ENCODE measurements around the gene MORN3. TPM values are rescaled to one million over a fixed set of nuclear protein-coding genes. Genes with fewer than 3 reads are reported as not detected.

MORN3 gene
- total and polyA plus RNA-seq, 9 of the 15 experiments (the other 6 are each of a cell fraction or from before 2014, with no cell fraction given): 0.09 to 0.27 (median 0.20) TPM

- no TSS peak for BruUV-seq (replicated peaks)
- DNase-seq (ENCODE audit: extremely low read depth in 1 of 4, low spot score in 3 of 4) (no peak), FAIRE-seq (no peak), ATAC-seq (no peak)
- H3K9ac ChIP-seq (ENCODE audit: insufficient read depth in 1 of 2, low read depth in 2 of 2, low read length in 2 of 2): peak overlapping the region in 1 of 2 experiments; percentile 84; a peak in 2 of 4 replicates
- H3K27me3 ChIP-seq (ENCODE audit: control insufficient read depth in 2 of 2, insufficient read depth in 2 of 2, low read length in 2 of 2): no peaks in the 10 kb centered on the region
- H3K4me2 ChIP-seq (ENCODE audit: insufficient read depth, low read length): peak overlapping the region; percentile 81; the same call in 1 of the 2 replicates
- CTCF ChIA-PET (ENCODE audit: low intra/inter-chr PET ratio): interaction anchor here (0.6 kb wide), 1 partner anchor 1346 kb away, joined by 3 read pairs; no protein-coding TSS in a partner anchor
- WGBS (ENCODE audit: insufficient coverage, low coverage, missing lambda C conversion rate): 17% methylated on average over 3 of the region's 3 CpGs
- peak overlapping the region; percentile 71 for H2AFZ ChIP-seq (ENCODE audit: low read depth, low read length)
- intact Hi-C loops (cut with micrococcal nuclease): loop anchor here (5.0 kb wide), 1 partner anchor 36 kb away; the partner anchor contains the start of gene ORAI1
- in situ Hi-C loops (cut with MboI): no loop called here
- H3K9me3 ChIP-seq (replicated peaks; ENCODE audit: control insufficient read depth, insufficient read depth, low read depth, low read length): no peaks in the 10 kb centered on the region
- H3K36me3 ChIP-seq (ENCODE audit: control insufficient read depth, insufficient read depth, low read length): peaks cover 7% of the 10 kb centered on the region; the same call in 2 of the 3 replicates
- H3K4me3 ChIP-seq: no peak overlapping the region; the same call in 1 of the 2 replicates
- H4K20me1 ChIP-seq (replicated peaks; ENCODE audit: control insufficient read depth, insufficient read depth, low read length): no peaks in the 10 kb centered on the region
- H3K79me2 ChIP-seq (ENCODE audit: control insufficient read depth, insufficient read depth, low read length): peaks cover 13% of the 10 kb centered on the region
- H3K4me1 ChIP-seq (replicated peaks in 1 of 2; ENCODE audit: control insufficient read depth in 2 of 2, insufficient read depth in 2 of 2, low read length in 2 of 2): peaks cover 15 to 31% of the 10 kb centered on the region in 2 experiments; a peak in 4 of 5 replicates
- H3K27ac ChIP-seq (ENCODE audit: extremely low read depth, low read depth, low read length): peak overlapping the region; percentile 51
- H3K9me1 ChIP-seq (ENCODE audit: control insufficient read depth, insufficient read depth, low read length): no peaks in the 10 kb centered on the region
- POLR2A ChIA-PET: interaction anchor here (0.8 to 1.2 kb wide), 4 partner anchors 11 to 156 kb away, joined by 3 to 5 read pairs (median 4); no protein-coding TSS in a partner anchor
- TF ChIP-seq ZNF197 (CRISPR knock-in tag; IDR thresholded peaks at IDR 0.05; ENCODE audit: low read depth): no peak
- TF ChIP-seq SOX6 (IDR thresholded peaks at IDR 0.05): no peak
- 0 out of 4 replicates have a peak, but pooled peaks of 1 of the 2 experiments have one; percentile 37 for TF ChIP-seq MNT (conservative IDR thresholded peaks at IDR 0.05)
- peak; percentile 87 for TF ChIP-seq BRD9 (IDR thresholded peaks at IDR 0.05; ENCODE audit: low read depth, partially characterized antibody)
- TF ChIP-seq ZNF146 (CRISPR knock-in tag; IDR thresholded peaks at IDR 0.05; ENCODE audit: unreplicated experiment): no peak
- no peak for TF ChIP-seq EGR1 (conservative IDR thresholded peaks at IDR 0.05)
- no peak for TF ChIP-seq HBP1 (CRISPR knock-in tag; IDR thresholded peaks at IDR 0.05)
- no peak for TF ChIP-seq MAX (CRISPR knock-in tag; IDR thresholded peaks at IDR 0.05)
- TF ChIP-seq RNF219 (CRISPR knock-in tag; IDR thresholded peaks at IDR 0.05): no peak
- 0 out of 2 replicates have a peak, but pooled peaks have one; percentile 34 for TF ChIP-seq SNIP1 (IDR thresholded peaks at IDR 0.05; ENCODE audit: low read depth)
- TF ChIP-seq BCLAF1 (IDR thresholded peaks at IDR 0.05; ENCODE audit: borderline replicate concordance in 1 of 2, control insufficient read depth in 1 of 2, low read depth in 2 of 2, low read length in 1 of 2): no peak
- peak; percentile 28; the same call in 1 of the 2 replicates for TF ChIP-seq EP400 (IDR thresholded peaks at IDR 0.05)
- peak in 1 of 2 experiments; percentile 52; a peak in 1 of 4 replicates for TF ChIP-seq CSDE1 (IDR thresholded peaks at IDR 0.05)
Measured at GRCh38 chr12:121663610-121663929, 5.9 kb downstream of the MORN3 start.
